Fibroblast of pulmonary artery (primary cell): Measurements from ENCODE around the gene MED1.
"Not testable (repeated sequence)": the region's sequence is repeated elsewhere in the genome, so short reads cannot be mapped to it uniquely, and the experiment has no call there.

Experiments used
- DNase-seq: peaks from one replicate; pipeline ENCODE4 v3.0.0-alpha.2; 2010; ENCODE audit warnings: low read depth
- H3K4me3 ChIP-seq: replicated peaks from 2 replicates; pipeline ENCODE4 v1.5.1; 2011; ENCODE audit warnings: low read depth, mild to moderate bottlenecking, control low read depth, low read length, moderate library complexity
- CTCF ChIP-seq: IDR thresholded peaks from 2 replicates; pipeline ENCODE4 v1.5.1; 2011; ENCODE audit warnings: mild to moderate bottlenecking, control low read depth, low read length, inconsistent platforms; ENCODE audit errors: missing control alignments

The MED1 gene

DNA sequence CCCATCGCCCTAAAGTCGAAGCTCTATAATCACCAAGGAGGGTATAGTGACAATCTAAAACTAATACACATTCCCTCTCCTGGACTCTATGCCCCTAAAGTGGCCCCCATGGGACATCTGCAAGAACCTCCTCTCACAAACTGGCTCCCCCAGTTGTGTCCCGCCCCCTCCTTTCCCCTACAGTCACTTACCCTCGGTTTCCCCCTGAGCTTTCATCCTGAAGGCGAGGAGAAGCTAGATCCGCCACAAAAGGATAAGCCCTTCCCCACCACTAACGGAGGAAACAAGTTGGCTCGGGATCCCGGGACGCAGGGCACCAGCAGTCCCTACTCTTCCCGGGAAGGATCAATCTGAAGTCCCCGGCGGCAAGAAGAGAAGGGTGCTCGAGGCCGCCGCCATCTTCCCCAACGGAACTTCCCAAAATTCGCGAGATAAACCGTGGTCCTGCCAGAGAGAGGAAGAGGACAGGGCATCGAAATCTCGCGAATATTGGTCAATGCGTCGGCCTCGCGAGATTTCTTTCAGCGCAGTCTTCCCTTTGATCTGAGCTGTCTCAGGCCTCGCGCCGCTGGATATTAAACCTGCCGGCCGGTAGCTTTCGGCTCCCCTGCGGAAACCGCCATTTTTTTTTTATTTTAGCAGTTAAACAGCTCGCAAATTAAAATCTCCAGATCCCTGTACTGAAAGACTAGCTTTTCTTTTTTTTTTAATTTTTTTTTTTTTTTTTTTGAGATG is at the start of gene MED1:
MED1 (minus strand) TSS at position 417 of the 735 bp plus-strand sequence; CDS start at position 216, 201 bp downstream.
- H3K4me3 ChIP-seq = peak within 1 kb of the TSS; percentile 99
- TF ChIP-seq CTCF = no peak
- DNase-seq = peak; percentile 99

GRCh38 chr17:39496921-39497320 is 45.9 kb upstream of the MED1 start:
- not testable (repeated sequence) for DNase-seq, H3K4me3 ChIP-seq

- no peak for DNase-seq
- no peak for TF ChIP-seq CTCF
- no peak overlapping the region for H3K4me3 ChIP-seq
Observed at GRCh38 chr17:39487946-39488345, 36.9 kb upstream of the MED1 start.

- not testable (repeated sequence) for DNase-seq, H3K4me3 ChIP-seq
Observed at GRCh38 chr17:39487490-39487889, 36.4 kb upstream of the MED1 start.

DNA sequence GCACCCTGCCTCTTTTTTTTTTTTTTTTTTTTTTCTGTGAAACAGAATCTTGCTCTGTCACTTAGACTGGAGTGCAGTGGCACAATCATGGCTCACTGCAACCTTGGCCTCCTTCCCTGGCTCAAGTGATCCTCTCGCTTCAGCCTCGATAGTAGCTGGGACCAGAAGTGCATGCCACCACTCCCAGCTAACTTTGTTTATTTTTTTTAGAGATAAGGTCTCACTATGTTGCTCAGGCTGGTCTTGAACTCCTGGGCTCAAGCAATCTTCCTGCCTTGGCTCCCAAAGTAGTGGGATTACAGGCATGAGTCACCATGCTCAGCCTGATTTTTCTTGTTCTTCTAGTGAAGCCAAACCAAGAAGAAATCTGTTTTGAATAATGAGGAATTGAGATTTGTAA is 35.2 kb upstream of the MED1 start:
- H3K4me3 ChIP-seq = no peak overlapping the region
- DNase-seq = peak; percentile 47
- TF ChIP-seq CTCF = no peak

DNA sequence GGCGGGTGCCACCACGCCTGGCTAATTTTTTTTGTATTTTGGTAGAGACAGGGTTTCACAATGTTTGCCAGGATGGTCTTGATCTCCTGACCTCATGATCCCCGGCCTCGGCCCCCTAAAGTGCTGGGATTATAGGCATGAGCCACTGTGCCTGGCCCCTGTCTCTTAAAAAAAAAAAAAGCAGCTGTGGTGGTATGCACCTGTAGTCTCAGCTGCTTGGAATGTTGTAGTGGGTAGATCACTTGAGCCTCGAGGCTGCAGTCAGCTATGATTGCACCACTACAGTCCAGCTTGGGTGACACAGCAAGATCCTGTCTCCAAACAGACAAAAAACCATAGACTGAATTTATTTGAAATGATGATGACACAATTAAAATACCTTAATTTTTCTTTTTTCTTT is 34.5 kb upstream of the MED1 start:
- no peak overlapping the region for H3K4me3 ChIP-seq
- DNase-seq = peak; percentile 87
- TF ChIP-seq CTCF = no peak

DNA sequence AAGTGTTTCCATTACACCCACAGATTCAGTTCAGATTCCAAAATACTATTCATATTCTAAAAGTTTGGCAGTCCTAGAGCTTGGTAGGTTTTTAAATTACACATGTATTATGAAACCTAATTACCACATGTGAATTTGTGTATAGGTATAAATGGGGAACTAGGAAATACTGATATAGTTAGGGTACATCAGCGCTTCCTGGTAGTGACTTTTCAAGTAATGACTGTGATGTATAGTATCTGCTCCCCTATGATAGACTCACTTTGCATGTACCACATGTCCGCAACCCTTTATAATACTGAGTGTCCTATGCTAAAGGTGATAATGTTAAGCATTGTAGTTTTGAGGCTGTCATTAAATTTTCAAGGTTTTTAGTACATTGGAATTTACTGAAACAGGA is 33.1 kb upstream of the MED1 start:
- no peak for TF ChIP-seq CTCF
- H3K4me3 ChIP-seq = no peak overlapping the region
- DNase-seq = no peak

- H3K4me3 ChIP-seq = no peak overlapping the region
- no peak for TF ChIP-seq CTCF
- no peak for DNase-seq
Observed at GRCh38 chr17:39483506-39483905, 32.4 kb upstream of the MED1 start.

DNA sequence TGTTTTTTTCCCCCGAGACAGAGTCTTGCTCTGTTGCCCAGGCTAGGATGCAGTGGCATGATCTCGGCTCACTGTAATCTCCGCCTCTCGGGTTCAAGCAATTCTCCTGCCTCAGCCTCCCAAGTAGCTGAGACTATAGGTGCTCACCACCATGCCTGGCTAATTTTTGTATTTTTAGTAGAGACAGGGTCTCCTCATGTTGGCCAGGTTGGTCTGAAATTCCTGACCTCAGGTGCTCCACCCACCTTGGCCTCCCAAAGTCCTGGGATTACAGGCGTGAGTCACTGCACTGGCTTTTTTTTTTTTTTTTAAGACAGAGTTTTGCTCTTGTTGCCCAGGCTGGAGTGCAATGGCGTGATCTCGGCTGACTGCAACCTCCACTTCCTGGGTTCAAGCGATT is 28.6 kb upstream of the MED1 start:
- not testable (repeated sequence) for DNase-seq, H3K4me3 ChIP-seq
